ENCODE data around the gene NUDT1.

NUDT1 gene

GRCh38 chr7:2220954-2221353, 21.1 kb upstream of the NUDT1 start:
- Histone ChIP-seq H3K4me3 (ENCODE audit: low read length) (no peak overlapping the region), H3K27ac (ENCODE audit: low read depth, low read length) (no peak overlapping the region), H3K9me2 (replicated peaks; ENCODE audit: control insufficient read depth, low read length) (no peaks in the 10 kb centered on the region), H3F3A (ENCODE audit: control insufficient read depth, insufficient read depth) (no peaks in the 10 kb centered on the region), H3K9me3 (ENCODE audit: control insufficient read depth, insufficient read depth, low read length) (no peaks in the 10 kb centered on the region), H3K79me2 (ENCODE audit: control insufficient read depth, low read length) (peaks cover 44% of the 10 kb centered on the region), H3K4me2 (ENCODE audit: low read length) (no peak overlapping the region), H4K20me1 (ENCODE audit: control insufficient read depth, insufficient read depth, low read depth, low read length) (no peaks in the 10 kb centered on the region; the same call in 1 of the 2 replicates), H3K36me3 (ENCODE audit: control insufficient read depth, low read length) (peaks cover 94% of the 10 kb centered on the region), H3K27me3 (ENCODE audit: control insufficient read depth, low read length) (no peaks in the 10 kb centered on the region), H3K4me1 (ENCODE audit: control insufficient read depth, low read length) (no peaks in the 10 kb centered on the region)
- TF ChIP-seq EZH2phosphoT487 (IDR thresholded peaks at IDR 0.05; ENCODE audit: borderline replicate concordance, low read length) (no peak), CTCF (IDR thresholded peaks at IDR 0.05; ENCODE audit: low read depth, low read length, poor library complexity, severe bottlenecking) (no peak)

GRCh38 chr7:2222516-2222915, 19.5 kb upstream of the NUDT1 start:
- Histone ChIP-seq H3F3A (ENCODE audit: control insufficient read depth, insufficient read depth) (no peaks in the 10 kb centered on the region), H3K4me2 (ENCODE audit: low read length) (no peak overlapping the region), H3K36me3 (ENCODE audit: control insufficient read depth, low read length) (peaks cover 94% of the 10 kb centered on the region), H3K4me1 (ENCODE audit: control insufficient read depth, low read length) (no peaks in the 10 kb centered on the region), H3K4me3 (ENCODE audit: low read length) (no peak overlapping the region), H3K27ac (ENCODE audit: low read depth, low read length) (no peak overlapping the region), H3K9me3 (ENCODE audit: control insufficient read depth, insufficient read depth, low read length) (no peaks in the 10 kb centered on the region), H3K9me2 (replicated peaks; ENCODE audit: control insufficient read depth, low read length) (no peaks in the 10 kb centered on the region), H3K27me3 (ENCODE audit: control insufficient read depth, low read length) (no peaks in the 10 kb centered on the region), H4K20me1 (ENCODE audit: control insufficient read depth, insufficient read depth, low read depth, low read length) (peaks cover 1% of the 10 kb centered on the region; the same call in 1 of the 2 replicates), H3K79me2 (ENCODE audit: control insufficient read depth, low read length) (peaks cover 58% of the 10 kb centered on the region)
- no peak for TF ChIP-seq CTCF (IDR thresholded peaks at IDR 0.05; ENCODE audit: low read depth, low read length, poor library complexity, severe bottlenecking)
- no peak for TF ChIP-seq EZH2phosphoT487 (IDR thresholded peaks at IDR 0.05; ENCODE audit: borderline replicate concordance, low read length)

GRCh38 chr7:2223321-2223720, 18.7 kb upstream of the NUDT1 start:
- Histone ChIP-seq H3K27ac (ENCODE audit: low read depth, low read length) (no peak overlapping the region), H3K79me2 (ENCODE audit: control insufficient read depth, low read length) (peaks cover 66% of the 10 kb centered on the region), H4K20me1 (ENCODE audit: control insufficient read depth, insufficient read depth, low read depth, low read length) (peaks cover 6% of the 10 kb centered on the region; the same call in 1 of the 2 replicates), H3K36me3 (ENCODE audit: control insufficient read depth, low read length) (peaks cover 94% of the 10 kb centered on the region), H3F3A (ENCODE audit: control insufficient read depth, insufficient read depth) (no peaks in the 10 kb centered on the region), H3K9me2 (replicated peaks; ENCODE audit: control insufficient read depth, low read length) (no peaks in the 10 kb centered on the region), H3K4me1 (ENCODE audit: control insufficient read depth, low read length) (no peaks in the 10 kb centered on the region), H3K27me3 (ENCODE audit: control insufficient read depth, low read length) (no peaks in the 10 kb centered on the region), H3K4me3 (ENCODE audit: low read length) (no peak overlapping the region), H3K4me2 (ENCODE audit: low read length) (no peak overlapping the region), H3K9me3 (ENCODE audit: control insufficient read depth, insufficient read depth, low read length) (no peaks in the 10 kb centered on the region)
- TF ChIP-seq EZH2phosphoT487 (IDR thresholded peaks at IDR 0.05; ENCODE audit: borderline replicate concordance, low read length) (no peak), CTCF (IDR thresholded peaks at IDR 0.05; ENCODE audit: low read depth, low read length, poor library complexity, severe bottlenecking) (no peak)

Measured in DOHH2 (cell line).